ENCODE measurements around the gene EP300.
"Not testable (repeated sequence)": the region's sequence is repeated elsewhere in the genome, so short reads cannot be mapped to it uniquely, and the experiment has no call there.

EP300 gene

DNA sequence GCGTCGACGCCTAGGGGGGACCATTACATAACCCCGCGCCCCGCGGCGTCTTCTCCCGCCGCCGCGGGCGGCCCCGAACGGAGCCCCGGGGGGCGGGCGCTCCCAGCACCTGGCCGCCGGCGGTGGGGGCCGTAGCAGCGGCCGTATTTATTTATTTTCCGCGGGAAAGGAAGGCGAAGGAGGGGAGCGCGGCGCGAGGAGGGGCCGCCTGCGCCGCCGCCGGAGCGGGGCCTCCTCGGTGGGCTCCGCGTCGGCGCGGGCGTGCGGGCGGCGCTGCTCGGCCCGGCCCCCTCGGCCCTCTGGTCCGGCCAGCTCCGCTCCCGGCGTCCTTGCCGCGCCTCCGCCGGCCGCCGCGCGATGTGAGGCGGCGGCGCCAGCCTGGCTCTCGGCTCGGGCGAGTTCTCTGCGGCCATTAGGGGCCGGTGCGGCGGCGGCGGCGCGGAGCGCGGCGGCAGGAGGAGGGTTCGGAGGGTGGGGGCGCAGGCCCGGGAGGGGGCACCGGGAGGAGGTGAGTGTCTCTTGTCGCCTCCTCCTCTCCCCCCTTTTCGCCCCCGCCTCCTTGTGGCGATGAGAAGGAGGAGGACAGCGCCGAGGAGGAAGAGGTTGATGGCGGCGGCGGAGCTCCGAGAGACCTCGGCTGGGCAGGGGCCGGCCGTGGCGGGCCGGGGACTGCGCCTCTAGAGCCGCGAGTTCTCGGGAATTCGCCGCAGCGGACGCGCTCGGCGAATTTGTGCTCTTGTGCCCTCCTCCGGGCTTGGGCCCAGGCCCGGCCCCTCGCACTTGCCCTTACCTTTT, at the start of gene EP300:
Gene EP300, plus strand, starts transcription at position 570 of the 795 bp plus-strand sequence. CDS start 413 bp downstream, outside the sequence.
- peak; percentile 92 for DNase-seq

DNA sequence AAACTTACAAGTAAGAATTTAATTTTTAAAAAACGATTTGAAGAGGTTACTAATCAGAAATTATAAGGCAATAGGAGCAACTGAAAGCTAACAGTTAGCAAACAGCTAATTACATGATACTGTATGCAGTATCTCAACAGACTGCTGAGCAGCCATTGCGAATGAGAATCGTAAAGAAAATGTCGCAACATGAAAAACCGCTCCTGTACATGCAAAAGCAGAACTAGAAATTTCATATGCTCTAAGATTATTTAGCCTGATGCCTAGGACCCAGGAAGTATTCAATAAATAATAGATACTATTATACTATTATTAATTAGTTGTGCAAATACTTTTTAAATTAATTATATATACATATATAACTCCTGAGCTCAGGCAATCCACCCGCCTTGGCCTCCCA, 48.7 kb upstream of the EP300 start:
- DNase-seq, result no peak

DNA sequence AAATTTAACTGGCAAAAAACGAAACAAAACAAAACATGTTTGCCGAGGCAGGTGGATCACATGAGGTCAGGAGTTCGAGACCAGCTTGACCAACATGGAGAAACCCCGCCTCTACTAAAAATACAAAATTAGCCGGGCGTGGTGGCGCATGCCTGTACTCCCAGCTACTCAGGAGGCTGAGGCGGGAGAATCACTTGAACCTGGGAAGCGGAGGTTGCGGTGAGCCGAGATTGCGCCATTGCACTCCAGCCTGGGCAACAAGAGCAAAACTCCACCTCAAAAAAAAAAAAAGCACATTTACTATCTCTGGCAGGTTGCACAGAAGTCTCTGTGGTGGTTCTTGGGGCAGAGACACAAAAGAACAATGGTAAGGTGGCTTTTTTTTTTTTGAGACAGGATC, 46.8 kb upstream of the EP300 start:
- not testable (repeated sequence) for DNase-seq

DNA sequence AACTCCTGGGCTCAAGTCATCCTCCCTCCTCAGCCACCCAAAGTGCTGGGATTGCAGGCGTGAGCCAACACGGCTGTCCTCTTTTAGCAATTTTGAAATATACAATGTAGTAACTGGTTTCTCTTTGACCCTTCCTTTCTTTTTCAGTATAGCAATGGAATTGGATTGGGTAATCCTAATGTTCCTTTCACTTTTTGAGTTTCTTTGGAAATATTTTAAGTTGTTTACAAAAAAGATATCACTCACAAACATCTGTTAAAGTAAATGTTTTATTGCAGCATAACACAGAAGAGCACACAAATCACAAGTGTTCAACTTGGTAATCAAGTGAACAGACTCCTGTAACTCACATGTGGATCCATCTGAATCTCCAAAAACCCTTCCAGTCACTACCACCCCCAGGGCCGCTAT, 44.6 kb upstream of the EP300 start:
- no peak for DNase-seq

DNA sequence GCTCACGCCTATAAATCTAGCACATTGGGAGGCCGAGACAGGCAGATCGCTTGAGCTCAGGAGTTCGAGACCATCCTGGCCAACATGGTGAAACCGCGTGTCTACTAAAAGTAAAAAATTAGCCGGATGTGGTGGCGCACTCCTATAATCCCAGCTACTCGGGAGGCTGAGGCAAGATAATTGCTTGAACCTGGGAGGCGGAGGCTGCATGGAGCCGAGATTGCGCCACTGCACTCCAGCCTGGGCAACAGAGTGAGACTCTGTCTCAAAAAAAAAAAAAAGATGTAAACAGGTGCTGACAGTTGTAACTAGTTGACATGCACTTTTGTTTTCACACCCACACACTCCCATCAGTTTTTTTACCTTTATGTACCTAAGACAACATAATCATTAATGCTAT, 44.0 kb upstream of the EP300 start:
- not testable (repeated sequence) for DNase-seq

DNA sequence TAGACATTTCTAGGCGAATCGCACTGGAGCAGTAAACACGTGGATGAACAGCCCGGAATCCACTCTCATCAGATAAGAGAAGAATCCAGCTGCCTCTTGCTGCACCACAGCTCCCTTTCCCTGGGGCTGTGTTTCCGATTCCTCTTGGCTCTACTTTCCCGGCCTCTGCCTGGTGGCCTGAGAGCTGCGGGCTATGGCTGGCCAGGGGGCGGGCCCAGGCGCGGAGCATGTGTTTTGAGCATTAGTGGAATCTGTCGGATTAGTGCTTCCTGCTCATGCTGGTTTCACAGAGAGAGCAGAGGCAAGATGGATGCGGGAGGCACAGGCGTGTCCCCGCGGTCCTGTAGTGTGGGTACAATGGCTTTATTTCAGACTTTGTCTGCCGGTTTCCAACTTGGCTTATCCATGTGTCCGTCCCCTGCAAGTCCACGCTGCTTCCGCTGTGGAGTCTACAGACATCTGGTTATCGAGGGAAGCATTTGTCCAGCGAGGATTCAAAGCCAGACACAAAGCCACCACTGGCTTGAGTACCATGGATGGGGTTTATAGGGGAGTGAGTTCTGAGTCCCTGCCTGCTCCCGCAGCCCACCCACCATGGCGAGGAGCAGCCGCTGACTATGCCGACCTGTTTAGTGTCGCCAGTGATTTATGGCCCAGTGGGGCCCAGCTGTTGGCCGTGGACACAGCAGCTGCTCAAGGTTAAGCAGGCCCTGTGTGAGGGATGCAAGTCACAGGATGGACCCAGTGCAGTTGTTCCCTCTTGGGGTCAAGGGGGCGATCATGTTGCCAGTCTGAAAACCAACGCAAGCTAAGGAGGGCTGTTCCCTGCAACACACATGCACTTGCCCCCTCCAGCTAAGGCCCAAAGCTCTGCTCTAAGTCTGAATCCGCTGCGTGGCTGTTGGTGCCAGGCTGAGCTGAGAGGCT, 43.3 kb upstream of the EP300 start:
- DNase-seq, result no peak

DNA sequence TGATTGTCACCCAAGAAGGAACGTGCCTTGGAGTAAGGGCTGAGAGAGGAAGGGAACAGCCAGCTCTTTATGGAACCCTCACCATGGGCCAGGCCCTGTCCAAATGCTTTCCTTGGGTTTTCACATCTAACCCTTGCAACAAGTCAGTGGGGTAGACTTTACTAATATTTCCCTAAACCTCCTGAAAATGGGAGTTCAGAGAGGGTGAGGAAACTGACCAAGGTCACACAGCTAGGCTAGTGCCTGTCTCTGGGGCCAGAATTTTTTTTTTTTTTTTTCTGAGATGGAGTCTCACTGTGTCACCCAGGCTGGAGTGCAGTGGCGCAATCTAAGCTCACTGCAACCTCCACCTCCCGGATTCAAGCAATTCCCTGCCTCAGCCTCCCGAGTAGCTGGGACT, 42.6 kb upstream of the EP300 start:
- DNase-seq, result not testable (repeated sequence)

DNA sequence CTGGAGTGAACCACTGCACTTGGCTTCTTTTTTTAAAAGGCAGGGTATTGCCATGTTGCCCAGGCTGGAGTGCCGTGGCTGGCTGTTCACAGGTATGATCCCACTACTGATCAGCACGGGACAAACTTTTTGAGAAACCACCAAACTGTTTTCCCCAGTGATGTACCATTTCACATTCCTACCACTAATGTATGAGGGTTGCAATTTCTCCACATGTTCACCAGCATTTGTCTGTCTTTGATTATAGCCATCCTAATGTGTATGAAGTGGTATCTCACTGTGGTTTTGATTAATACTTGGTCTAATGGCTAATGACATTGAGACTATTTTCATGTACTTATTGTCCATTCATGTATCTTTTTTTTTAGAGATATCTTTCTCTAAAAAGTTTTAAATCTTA, 41.5 kb upstream of the EP300 start:
- no peak for DNase-seq

DNA sequence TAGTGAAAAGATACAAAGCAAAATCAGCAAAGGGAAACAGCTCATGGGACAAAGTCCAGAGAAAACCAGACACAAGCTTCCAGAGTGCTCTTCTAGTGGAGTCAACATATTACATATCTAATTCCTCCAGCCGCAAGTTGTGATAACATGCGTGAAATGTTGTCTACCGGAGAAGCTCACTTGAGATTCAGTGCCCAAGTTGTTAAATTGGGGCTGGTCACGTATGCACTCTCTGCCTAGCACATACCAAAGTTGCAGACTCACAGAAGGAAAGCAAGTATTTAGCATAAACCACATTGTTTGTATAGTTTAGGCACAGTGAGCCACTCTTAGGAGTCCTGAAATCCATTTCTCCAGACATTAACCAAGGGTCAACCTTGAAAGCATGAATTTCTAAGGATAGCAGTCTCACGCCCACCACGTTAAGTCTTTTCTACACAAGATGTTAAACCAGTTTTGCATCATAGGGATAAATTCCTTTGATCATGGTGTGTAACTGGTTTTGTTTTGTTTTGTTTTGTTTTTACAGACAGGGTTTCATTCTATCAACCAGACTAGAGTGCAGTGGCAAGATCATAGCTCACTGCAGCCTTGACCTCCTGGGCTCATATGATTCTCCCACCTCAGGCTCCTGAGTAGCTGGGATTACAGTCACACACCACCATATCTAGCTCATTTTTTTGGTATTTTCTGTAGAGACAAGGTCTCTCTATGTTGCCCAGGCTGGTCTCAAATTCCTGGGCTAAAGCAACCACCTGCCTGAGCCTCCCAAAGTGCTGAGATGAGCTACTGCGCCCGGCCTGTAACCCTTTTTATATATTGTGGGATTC, 39.5 kb upstream of the EP300 start:
- DNase-seq, result no peak

DNA sequence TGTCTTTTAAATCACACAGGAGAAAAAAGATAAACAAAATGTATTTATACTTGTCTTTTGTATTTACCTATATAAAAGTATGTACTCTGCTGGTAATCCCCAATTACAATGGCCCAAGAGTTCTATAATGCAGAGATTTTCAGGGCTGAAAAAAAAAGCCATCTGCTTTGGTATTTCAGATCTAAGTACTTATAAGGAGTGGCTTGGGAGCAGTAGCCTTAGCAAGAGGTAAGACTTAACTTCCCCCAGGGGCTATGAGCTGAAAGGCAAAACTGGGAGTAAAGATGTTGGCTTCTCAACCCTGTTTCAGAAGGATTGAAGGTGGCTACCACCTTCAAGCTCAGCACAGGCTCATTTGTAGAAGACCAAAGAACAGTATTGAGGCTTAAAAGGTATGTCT, 35.3 kb upstream of the EP300 start:
- no peak for DNase-seq

DNA sequence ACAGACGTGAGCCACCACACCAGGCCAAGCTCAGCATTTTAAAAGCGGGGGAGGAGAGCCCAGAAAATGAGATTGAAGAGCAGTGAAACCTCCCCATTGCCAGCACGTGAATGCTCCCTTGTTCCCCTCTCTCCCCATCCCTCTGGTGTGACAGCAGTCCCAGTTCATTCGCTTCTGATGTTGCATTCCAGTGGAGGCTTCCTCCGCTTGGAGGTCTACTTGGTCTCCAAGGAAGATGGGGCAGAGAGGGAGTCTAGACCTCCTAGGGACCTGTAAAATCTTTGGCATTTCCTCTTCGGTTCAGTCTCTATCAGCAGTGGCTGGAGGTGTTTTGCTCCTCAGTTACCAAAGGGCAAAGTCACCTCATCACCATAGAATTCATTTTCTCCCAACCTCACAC, 30.2 kb upstream of the EP300 start:
- DNase-seq, result no peak

DNA sequence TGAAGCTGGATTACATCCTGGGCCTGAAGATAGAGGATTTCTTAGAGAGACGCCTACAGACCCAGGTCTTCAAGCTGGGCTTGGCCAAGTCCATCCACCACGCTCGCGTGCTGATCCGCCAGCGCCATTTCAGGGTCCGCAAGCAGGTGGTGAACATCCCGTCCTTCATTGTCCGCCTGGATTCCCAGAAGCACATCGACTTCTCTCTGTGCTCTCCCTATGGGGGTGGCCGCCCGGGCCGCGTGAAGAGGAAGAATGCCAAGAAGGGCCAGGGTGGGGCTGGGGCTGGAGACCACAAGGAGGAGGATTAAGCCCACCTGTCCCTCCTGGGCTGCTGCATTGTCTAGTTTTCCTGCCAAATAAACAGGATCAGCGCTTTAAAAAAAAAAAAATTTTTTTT, 28.1 kb upstream of the EP300 start:
- not testable (repeated sequence) for DNase-seq

DNA sequence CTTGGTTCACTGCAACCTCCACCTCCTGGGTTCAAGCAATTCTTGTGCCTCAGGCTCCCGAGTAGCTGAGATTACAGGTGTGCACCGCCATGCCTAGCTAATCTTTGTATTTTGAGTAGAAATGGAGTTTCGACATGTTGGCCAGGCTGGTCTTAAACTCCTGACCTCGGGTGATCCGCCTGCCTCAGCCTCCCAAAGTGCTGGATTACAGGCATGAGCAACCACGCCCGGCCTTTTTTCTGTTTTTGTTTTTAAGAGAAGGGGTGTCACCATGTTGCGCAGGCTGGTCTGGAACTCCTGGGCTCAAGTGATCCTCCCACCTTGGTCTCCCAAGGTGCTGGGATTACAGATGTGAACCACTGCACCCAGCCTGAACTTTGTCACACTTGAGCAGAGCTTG, 26.1 kb upstream of the EP300 start:
- DNase-seq, result not testable (repeated sequence)

DNA sequence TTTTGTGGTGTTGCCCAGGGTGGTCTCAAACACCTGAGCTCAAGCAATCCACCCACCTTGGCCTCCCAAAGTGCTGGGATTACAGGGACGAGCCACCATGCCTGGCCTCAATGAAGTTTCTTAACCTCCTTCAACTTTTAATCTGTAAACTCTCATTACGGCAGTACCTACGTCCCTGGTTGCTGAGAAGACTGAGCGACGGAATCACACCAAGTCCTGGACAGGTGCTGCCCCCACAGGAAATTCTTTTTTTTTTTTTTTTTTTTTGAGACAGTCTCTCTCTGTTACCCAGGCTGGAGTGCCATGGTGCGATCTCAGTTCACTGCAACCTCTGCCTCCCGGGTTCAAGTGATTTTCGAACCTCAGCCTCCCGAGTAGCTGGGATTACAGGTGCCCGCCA, 24.4 kb upstream of the EP300 start:
- not testable (repeated sequence) for DNase-seq

DNA sequence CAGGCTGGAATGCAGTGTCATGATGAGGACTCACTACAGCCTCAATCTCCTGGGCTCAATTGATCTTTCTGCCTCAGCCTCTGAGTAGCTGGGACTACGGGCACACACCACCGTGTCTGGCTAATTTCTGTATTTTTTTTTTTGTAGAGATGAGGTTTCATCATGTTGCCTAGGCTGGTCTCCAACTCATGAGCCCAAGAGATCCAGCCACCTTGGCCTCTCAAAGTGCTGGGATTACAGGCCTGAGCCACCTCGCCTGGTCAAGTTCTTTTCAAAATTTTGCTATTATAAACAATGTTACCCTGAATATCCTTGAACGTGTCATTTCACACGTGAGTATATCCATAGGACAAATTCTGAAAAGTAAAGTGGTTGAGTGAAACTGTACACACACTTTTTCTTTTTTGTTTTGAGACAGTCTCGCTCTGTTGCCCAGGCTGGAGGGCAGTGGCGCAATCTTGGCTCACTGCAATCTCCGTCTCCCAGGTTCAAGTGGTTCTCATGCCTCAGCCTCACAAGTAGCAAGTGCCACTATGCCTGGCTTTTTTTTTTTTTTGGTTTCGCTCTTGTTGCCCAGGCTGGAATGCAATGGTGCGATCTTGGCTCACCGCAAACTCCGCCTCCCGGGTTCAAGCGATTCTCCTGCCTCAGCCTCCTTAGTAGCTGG, 21.6 kb upstream of the EP300 start:
- no peak for DNase-seq

DNA sequence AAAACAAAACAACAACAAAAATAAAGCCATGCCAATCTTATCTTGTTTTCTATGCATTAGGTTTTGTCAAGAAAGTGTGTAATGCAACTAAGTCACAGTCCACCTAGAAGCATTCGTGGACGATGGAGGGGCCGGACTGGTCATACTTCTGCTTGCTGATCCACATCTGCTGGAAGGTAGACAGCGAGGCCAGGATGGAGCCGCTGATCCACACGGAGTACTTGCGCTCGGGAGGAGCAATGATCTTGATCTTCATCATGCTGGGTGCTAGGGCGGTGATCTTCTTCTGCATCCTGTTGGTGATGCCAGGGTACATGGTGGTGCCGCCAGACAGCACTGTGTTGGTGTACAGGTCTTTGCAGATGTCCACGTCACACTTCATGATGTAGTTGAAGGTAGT, 18.3 kb upstream of the EP300 start:
- DNase-seq, result no peak

DNA sequence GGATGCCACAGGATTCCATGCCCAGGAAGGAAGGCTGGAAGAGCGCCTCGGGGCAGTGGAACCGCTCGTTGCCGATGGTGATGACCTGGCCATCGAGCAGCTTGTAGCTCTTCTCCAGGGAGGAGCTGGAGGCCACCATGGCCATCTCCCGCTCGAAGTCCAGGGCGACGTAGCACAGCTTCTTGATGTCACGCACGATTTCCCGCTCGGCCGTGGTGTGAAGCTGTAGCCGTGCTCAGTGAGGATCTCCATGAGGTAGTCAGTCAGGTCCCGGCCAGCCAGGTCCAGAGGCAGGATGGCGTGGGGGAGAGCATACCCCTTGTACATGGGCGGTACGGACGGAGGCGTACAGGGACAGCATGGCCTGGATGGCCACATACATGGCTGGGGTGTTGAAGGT, 17.9 kb upstream of the EP300 start:
- DNase-seq, result no peak

DNA sequence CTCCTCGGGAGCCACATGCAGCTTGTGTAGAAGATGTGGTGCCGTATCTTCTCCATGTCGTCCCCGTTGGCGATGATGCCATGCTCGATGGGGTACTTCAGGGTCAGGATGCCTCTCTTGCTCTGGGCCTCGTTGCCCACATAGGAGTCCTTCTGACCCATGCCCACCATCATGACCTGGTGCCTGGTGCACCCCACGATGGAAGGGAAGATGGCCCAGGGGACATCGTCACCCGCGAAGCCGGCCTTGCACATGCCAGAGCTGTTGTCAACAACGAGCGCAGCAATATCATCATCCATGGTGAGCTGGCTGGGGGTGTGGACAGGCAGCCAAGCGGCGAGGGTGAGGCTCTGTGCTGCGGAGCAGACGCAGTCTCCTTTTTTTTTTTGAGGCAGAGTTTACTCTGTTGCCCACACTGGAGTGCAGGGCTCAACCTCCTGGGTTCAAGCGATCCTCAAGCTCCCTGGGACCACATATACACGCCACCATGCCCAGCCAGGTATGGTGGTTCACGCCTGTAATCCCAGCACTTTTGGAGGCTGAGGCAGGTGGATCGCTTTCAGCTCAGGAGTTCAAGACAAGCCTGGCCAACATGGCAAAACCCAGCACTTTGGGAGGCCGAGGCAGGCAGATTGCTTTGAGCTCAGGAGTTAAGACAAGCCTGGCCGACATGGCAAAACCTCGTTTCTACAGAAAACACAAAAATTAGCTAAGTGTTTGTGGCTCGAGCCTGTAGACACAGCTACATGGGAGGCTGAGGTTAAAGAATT, 17.3 kb upstream of the EP300 start:
- no peak for DNase-seq

DNA sequence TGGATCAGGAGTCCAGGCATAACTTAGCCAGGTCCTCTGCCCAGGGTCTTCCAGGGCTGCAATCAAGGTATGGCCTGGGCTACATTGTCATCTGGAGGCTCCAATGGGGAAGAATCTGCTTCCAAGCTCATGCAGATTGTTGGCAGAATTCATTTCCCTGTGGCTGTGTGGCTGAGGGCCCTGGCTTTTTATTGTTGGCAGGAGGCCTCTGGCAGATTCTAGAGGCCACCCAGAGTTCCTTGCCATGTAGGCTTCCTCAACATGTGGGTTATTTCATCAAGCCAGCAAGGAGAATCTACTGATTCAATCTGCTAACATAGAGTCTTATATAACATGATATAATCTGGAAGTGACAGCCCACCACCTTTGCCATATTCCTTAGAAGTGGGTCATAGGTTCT, 16.4 kb upstream of the EP300 start:
- DNase-seq, result no peak

DNA sequence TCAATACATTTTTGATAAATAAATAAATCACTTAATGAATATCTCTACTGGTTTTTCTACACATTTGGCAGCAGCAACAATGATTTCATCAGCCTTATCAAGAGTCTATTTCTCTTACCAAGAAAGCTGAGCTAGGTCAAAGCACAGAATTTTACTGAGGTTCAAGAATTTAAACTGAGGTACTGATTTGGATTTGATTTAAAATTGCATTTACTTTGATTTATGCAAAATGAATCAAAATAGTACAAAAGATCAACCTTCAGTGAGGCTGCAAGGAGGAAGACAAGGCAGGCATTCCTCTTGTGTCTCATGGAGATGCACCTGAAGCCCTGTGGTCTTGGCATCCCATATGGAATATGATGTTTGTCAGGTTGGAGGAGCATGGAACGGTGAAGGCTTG, 15.5 kb upstream of the EP300 start:
- DNase-seq, result no peak

DNA sequence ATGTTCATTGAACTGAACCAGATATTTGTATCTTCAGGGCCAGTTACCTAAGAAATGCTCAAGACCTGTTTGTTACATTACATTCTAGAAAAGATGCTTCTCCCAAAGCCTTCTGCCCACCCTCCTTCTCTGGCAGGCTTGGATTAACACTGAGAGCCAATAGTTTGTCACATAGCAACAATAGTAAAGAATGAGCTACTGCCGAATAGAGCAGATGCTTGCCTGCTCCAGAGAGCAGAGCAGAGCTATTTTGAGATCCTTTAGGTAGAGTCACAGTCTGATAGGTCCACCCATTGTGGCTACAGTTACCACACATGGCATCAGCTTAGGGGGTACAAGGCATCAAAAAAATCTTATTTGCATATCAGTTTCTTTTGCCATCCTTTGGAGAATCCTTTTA, 13.5 kb upstream of the EP300 start:
- DNase-seq, result no peak

DNA sequence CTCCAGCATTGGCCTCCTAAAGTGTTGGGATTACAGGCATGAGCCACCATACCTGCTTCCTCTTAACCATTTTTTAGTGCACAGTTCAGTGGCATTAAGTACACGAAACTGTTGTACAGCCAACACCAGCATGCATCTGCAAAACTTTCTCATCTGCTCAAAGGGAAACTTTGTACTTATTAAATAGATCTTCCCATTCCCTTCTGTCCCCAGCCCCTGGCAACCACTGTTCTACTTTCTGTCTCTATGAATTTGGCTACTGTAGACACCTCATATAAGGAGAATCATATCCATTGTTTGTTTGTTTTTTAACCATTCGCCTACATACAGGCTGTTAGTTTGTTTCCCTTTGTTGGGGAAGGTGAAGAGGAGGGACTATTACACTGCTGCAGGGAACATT, 6.5 kb upstream of the EP300 start:
- DNase-seq, result no peak
